GM11168 (cell line): Measurements from ENCODE around the gene AIMP1.

ENCODE experiments used
- in situ Hi-C: fragments of 300-500 bp; cut with MboI; formaldehyde crosslinking; loops from one replicate; pipeline ENCODE4 v1.12.0; 2022; ENCODE audit warnings: low sequenced_read_pairs; ENCODE audit not compliant: unreplicated experiment

AIMP1 gene

GRCh38 chr4:106315968-106316772 lies at the start of gene AIMP1, which contains the start of gene TBCK:
Gene AIMP1 (plus strand): TSS chr4:106316550. CDS start chr4:106325010, 8,460 bp downstream.
Gene TBCK (minus strand): TSS chr4:106316209. CDS start chr4:106308960, 7,249 bp downstream.
- in situ Hi-C loops = no loop called here

DNA sequence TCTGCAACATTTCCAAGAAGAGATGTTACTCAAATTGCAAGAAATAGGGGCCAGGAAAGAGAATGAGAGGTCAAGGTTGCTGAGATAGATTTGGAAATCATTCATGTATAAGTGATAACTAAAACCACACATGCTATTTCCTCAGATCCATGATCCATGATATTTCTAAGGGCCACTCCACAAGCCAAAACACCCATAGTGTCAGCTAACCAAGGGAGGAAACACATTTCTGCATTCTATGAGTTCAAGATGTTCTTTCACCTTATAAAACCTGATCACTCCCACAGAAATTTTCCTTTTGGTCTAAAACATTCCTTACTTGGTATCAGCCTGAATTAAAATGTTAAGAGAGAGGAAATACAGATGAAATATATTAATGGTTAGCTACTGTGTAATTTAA lies 47.6 kb upstream of the AIMP1 start:
- in situ Hi-C loops = no loop called here

DNA sequence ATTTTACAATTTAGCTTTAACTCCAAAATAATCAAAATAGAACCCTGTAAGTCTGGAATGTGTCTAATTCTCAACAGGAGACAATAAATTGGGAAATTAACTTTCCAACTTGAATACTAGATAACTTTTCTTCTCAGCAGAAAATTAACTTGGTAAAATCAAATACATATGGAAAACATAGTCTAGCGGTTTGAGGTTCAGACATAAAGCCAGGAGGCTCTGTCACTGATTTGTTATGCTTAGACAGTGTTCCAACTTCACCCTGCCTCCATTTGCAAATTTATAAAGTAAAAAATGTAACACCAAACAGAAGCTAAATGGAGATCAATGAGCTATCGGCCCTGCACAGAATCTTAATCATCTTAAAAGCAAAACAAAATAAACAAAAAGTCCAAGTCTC lies 46.6 kb upstream of the AIMP1 start:
- in situ Hi-C loops = no loop called here

GRCh38 chr4:106270736-106271135 lies 45.6 kb upstream of the AIMP1 start:
- in situ Hi-C loops = no loop called here

DNA sequence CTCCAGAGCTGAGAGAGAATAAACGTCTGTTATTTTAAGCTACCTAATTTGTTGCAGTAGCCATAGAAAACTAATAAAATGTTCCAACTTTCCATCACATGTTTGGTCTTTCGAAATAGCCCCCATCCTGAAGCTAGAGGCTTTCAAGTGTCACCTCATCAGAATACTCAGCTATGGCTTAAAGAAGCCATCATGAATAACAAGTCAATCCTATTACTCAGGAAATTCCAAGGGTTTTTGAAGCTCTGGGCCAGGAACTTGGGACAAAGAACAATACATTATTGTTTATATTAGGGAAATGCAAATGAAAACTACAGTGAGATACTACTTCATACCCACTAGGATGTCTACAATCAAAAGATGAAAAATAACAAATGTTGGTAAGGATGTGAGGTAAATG lies 42.5 kb upstream of the AIMP1 start:
- in situ Hi-C loops = no loop called here

- in situ Hi-C loops = no loop called here
These were observed 39.1 kb upstream of the AIMP1 start for GRCh38 chr4:106277140-106277675.

DNA sequence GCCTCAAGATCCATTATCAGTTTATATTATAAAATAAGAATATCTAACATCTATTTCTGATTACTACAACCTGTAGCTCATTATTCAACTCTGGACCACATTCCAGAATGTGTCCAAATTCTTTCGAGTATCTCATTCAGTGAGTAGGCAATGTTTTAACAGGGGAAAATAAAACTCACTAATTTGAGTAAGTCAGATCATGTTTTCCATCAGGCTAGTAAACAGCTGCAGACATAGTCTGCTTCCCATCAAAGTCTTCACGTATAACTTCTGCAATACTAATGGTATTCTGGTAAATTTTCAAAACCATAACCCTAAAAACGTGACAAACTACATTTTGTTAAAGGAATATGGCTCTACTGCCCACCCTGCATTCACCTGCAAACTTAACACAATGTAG lies 32.1 kb upstream of the AIMP1 start:
- in situ Hi-C loops = no loop called here

- in situ Hi-C loops = no loop called here
These were observed 29.7 kb upstream of the AIMP1 start for GRCh38 chr4:106286611-106287010.

DNA sequence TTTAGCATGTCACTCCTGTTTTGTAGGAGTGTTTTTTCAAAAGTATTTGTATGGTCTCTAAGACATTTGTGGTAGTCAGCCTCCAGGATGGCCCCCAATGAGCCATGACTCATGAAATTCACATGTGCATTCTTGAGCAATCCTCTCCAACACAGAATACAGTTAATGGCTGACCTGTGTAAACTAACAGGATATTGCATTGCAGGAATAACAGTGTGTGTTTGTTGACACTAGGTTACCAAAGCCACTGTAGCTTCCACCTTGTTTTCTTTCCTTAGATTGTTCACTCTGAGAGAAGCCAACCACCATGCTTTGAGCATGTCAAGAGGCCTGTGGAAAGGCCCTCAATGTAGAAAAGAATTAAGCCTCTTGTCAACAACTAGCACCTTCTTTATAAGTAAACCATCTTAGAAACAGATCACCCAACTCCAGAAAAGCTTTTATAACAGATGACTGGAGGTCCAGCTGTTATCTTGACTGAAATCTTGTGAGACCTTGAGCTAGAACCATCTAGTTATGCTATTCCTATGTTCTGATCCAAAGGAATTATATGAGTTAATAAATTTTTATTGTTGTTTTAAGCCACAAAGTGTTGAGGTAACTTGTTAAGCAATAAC lies 28.9 kb upstream of the AIMP1 start:
- in situ Hi-C loops = no loop called here

DNA sequence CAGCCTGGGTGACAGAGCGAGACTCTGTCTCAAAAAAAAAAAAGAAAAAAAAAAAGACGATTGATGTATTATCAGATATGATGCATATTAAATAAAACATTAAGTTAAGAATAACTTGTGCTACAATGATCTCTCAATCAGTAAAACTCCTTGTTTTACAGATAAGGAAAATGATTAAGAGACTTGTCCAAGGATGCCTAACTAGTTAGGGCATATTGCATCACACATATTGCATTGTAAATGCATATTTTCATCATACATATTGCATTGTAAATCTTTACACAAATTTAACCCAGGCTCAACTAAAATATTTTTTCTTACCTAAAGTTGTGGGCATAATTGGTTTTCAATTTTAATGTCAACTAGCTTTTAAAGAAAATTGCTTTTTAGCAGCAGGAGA lies 26.6 kb upstream of the AIMP1 start:
- in situ Hi-C loops = no loop called here

GRCh38 chr4:106291678-106292077 lies 24.7 kb upstream of the AIMP1 start:
- in situ Hi-C loops = no loop called here

DNA sequence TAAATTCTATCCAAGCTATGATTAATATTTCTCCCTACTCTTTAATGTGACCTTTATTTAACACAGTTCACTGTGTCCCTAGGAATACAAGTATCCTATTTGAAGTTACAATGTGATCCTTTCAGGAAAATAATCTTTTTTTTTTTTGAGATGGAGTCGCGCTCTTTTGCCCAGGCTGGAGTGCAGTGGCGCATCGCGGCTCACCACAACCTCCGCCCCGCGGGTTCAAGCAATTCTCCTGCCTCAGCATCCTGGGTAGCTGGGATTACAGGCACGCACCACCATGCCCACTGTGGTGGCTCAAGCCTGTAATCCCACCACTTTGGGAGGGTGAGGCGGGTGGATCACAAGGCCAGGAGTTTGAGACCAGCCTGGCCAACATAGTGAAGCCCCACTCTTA lies 22.3 kb upstream of the AIMP1 start:
- in situ Hi-C loops = no loop called here

- in situ Hi-C loops = no loop called here
These were observed 18.9 kb upstream of the AIMP1 start for GRCh38 chr4:106297245-106298035.

- in situ Hi-C loops = no loop called here
These were observed 16.4 kb upstream of the AIMP1 start for GRCh38 chr4:106299977-106300376.

DNA sequence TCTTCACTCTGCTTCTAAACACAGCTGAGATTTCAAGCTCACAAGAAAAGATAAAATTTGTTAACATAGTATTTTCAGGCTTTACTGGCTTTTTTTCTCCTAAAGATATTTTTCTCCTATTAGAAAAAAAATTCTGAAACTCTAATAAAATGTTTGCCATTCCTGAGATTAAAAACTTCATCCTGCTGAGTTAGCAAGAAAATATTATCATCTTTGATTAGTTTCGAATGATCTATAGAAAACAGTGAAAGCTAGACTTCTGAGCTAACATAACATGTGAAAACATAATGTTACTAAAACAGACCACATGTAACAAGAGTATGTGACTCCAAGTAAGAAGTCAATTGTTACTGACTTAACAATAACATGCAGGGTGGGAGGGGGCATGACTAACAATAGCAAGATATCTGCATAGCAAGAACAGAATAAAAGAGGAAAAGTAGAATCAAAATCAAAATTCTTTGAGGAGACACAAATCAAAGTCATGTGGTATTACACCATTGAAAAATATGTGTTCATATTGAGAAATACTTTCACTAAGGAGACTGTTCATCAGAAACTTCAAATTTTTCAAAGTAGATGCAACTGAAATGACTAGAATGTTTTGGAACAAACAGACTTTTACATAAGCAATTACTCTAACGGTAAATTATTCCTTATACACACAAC lies 14.8 kb upstream of the AIMP1 start:
- in situ Hi-C loops = no loop called here

- in situ Hi-C loops = no loop called here
These were observed 14.3 kb upstream of the AIMP1 start for GRCh38 chr4:106302062-106302438.

DNA sequence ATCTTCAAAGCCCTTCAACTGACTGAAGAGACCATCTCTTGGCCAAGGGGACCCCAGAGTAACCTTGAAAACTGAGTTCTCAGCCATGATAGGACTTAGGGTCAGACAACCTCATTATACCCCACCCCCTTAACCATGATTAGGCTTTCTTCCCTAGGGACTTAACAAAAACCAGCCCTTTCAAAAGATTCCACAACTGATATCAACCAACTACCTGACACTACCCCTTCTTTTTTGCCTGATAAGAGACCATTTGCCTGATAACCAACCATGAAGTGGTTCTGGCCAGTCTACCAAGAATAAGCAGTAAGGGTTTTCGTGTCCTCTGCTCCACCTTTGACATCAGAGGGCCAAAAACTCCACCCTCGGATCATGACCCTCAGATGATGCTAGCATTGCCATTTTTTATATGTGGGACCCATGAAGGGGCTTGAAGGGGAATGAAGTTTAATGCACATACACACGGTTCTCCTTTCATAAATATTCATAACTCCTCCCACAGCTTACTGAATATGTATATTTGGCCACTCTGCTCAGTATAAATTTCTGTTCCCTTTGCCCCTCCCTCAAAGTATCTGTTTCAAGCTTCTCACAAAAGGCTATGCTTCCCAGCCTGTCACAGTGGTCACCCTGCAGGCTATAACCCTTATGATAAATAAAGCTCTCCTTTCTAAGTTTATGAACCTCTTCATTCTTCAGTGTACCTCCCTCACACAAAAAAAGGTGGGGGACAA lies 12.6 kb upstream of the AIMP1 start:
- in situ Hi-C loops = no loop called here

GRCh38 chr4:106304632-106305031 lies 11.7 kb upstream of the AIMP1 start:
- in situ Hi-C loops = no loop called here

GRCh38 chr4:106305435-106306055 lies 10.8 kb upstream of the AIMP1 start:
- in situ Hi-C loops = no loop called here
